Erythroblast (primary cell): ENCODE measurements around the gene PGAM5.

Source experiments
- GATA1 ChIP-seq: IDR thresholded peaks from 2 replicates; pipeline ENCODE4 v1.6.1; 2011; ENCODE audit warnings: low read depth, mild to moderate bottlenecking, control low read depth, low read length, moderate library complexity
- POLR2A ChIP-seq: IDR thresholded peaks from 2 replicates; pipeline ENCODE4 v1.6.1; 2011; ENCODE audit warnings: mild to moderate bottlenecking, low read length

DNA sequence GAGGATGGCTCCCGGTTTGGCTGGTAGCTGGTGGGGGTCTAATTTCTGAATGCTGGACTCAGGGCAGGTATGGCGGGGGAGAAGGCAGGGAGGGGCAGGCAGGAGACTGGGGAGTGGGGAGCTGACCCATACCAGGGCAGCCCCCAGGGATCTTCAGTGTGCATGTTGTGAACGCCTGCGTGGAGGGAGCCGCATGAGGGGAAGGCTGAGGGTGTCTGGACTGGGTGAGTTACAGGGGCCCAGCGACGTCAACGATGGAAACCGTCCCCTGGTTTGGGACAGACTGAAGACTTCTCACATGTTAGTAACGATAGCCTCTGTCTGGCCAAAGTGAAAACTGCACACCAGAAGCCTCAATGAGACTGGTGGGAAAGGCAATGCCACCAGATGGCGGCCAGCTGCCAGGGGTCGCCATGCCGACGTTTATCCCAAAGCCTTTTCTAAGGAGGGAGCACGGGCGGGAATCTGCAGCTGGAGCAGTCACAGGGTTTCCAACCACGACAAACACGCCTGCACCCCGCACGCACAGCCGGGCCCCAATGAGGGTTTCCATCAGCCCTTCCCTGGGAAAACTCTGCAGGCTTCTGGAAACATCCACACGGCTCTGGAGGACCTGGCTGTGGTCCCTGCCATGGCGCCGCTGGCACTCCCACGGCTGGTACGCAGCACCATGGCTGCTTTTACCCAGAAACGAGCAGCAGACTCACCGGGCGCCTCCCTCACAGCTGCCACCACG, 14.0 kb downstream of the PGAM5 start:
- TF ChIP-seq POLR2A (no peak), GATA1 (no peak)
